ENCODE results near the gene MRPL28. TPM values are rescaled to one million over a fixed set of nuclear protein-coding genes. Genes with fewer than 3 reads are reported as not detected.

The MRPL28 gene
- total RNA-seq, 4 donors from 2014 or later, result 47.7 to 93.5 (median 55.8) TPM

DNA sequence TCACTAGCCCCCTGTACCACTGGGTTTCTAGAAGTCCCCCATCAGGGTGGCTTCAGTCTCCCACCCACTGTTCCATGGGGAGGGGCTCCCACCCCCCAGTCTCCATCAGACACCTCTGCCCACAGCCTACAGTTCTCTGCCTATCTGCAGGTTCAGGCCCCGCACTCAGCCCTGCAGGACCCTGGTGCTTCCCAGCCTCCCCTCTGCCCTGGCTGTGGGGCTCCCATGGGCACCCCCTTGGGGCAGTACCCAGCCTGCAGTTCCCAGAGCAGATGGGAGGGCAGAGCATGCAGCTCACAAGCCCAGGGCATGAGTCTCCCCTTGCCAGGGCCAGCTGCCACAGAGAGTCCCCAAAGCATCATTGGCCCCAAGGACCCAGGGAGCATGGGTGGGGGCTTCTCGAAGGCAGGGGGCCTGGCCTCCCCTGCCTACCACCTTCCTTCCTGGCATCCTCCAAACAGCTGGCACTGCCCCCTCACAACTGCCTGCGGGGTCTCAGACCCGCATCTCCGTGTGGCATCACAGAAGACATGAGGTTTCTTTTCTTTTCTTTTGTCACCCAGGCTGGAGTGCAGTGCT lies 2.8 kb upstream of the MRPL28 start:
- WGBS, 2 donors (ENCODE audit: low coverage in 1 of 2), result 100% methylated on average over 1 of the region's 5 CpGs; no CpG with 5 or more reads in 1 of the 2 donors
- Histone ChIP-seq H3K27me3 (no peaks in the 10 kb centered on the region), H3K4me3 (no peak overlapping the region), H3K27ac (no peak overlapping the region), H3K36me3 (peaks cover 0 to 78% of the 10 kb centered on the region in 2 donors), H3K4me1 (peaks cover 0 to 26% (median 17%) of the 10 kb centered on the region in 3 donors), H3K9me3 (no peaks in the 10 kb centered on the region)
- TF ChIP-seq POLR2A (IDR thresholded peaks at IDR 0.05) (no peak), POLR2AphosphoS5 (IDR thresholded peaks at IDR 0.05) (no peak), CTCF (IDR thresholded peaks at IDR 0.05) (no peak), EP300 (IDR thresholded peaks at IDR 0.05) (no peak)
- ATAC-seq, result no peak

GRCh38 chr16:372302-372983 lies 2.1 kb upstream of the MRPL28 start:
- H3K36me3 ChIP-seq, result peaks cover 0 to 82% of the 10 kb centered on the region in 2 donors
- H3K4me1 ChIP-seq, result peaks cover 0 to 26% (median 17%) of the 10 kb centered on the region in 3 donors
- ATAC-seq, result no peak
- H3K27ac ChIP-seq, result no peak overlapping the region
- H3K9me3 ChIP-seq, result no peaks in the 10 kb centered on the region
- 74 to 78% methylated on average over 3 to 8 of the region's 19 CpGs for WGBS, 2 donors (ENCODE audit: low coverage in 1 of 2)
- TF ChIP-seq CTCF (IDR thresholded peaks at IDR 0.05) (no peak), POLR2A (IDR thresholded peaks at IDR 0.05) (no peak), POLR2AphosphoS5 (IDR thresholded peaks at IDR 0.05) (no peak), EP300 (IDR thresholded peaks at IDR 0.05) (no peak)
- H3K4me3 ChIP-seq, result no peak overlapping the region
- no peaks in the 10 kb centered on the region for H3K27me3 ChIP-seq

DNA sequence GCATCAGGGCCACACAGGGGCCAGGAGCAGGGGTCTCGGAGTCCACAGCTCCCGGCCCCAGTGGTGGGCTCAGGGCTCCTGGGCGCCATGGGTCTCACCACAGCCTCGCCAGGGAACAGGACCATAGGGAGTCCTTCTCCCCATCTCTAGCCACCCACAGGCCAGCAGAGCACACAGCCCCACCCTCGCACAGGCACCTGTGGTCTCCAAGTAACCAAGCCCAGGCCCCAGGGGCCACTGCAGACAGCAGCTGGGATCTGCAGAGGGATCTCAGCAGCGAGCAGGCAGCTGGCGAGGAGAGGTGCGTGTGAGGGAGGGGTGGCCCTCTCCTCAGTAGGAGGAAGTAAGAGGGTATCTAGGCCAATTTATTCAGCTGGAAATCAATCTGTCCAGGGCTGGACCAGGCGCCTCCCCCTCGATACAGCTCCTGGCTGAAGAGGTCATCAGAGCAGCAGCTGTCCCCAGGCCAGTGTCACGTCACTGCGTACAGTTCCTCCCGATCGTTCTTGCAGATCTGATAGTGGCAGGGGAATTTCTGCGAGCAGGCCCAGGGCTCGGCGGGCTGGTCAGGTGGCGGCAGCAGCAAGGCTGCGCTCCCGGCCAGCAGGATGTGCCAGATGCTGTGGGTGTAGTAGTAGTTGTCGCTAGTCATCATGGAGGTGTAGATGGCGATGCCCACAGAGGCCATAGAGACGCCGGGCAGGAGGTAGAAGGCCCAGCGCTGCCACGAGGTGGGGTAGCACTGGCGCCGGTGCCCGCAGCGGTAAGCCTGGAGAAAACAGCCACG lies 1.4 kb upstream of the MRPL28 start:
- WGBS, 2 donors (ENCODE audit: low coverage in 1 of 2), result 95% methylated on average over 6 of the region's 31 CpGs; no CpG with 5 or more reads in 1 of the 2 donors
- no peak for ATAC-seq
- Histone ChIP-seq H3K4me1 (peaks cover 0 to 26% (median 17%) of the 10 kb centered on the region in 3 donors), H3K27me3 (no peaks in the 10 kb centered on the region), H3K36me3 (peaks cover 0 to 82% of the 10 kb centered on the region in 2 donors), H3K27ac (peak overlapping the region in 2 of 4 donors; percentile 76 to 80), H3K4me3 (no peak overlapping the region), H3K9me3 (no peaks in the 10 kb centered on the region)
- TF ChIP-seq CTCF (IDR thresholded peaks at IDR 0.05), result no peak
- TF ChIP-seq POLR2A (IDR thresholded peaks at IDR 0.05), result no peak
- no peak for TF ChIP-seq POLR2AphosphoS5 (IDR thresholded peaks at IDR 0.05)
- no peak for TF ChIP-seq EP300 (IDR thresholded peaks at IDR 0.05)

DNA sequence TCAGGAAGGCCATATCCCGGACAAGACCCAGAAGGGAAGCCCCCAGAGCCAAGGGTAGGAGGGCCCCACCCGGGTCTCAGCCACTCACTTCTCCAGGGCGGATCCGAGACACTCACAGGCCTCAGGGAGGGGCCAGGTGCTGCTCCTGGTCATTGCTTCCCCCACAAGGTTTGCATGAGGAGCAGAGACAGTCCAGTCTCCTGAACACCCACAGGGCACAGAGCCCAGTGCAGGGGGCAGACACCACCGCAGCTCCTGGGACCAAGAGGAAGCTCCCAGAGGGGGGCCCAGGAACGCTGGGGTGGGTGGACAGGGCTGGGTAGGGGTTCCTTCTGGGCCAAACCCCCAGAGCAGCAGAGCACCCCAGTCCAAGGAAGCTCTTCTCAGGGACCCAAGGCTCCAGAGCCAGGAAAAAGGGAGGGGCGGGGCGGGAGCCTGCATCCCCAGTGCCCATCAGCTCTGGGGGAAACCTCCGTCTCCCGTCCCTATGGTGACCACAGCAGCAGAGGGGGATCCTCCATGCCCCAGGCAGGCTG lies 709 bp upstream of the MRPL28 start:
- 0% methylated on average over 1 to 2 of the region's 10 CpGs for WGBS, 2 donors (ENCODE audit: low coverage in 1 of 2)
- H3K27ac ChIP-seq, result peak overlapping the region in 3 of 4 donors; percentile 76 to 80 (median 76)
- TF ChIP-seq POLR2AphosphoS5 (IDR thresholded peaks at IDR 0.05) (no peak), POLR2A (IDR thresholded peaks at IDR 0.05) (no peak), EP300 (IDR thresholded peaks at IDR 0.05) (no peak), CTCF (IDR thresholded peaks at IDR 0.05) (no peak)
- peaks cover 0 to 82% of the 10 kb centered on the region in 2 donors for H3K36me3 ChIP-seq
- ATAC-seq, result no peak
- H3K27me3 ChIP-seq, result no peaks in the 10 kb centered on the region
- H3K4me1 ChIP-seq, result peaks cover 0 to 26% (median 17%) of the 10 kb centered on the region in 3 donors
- peak overlapping the region in 1 of 2 donors; percentile 59 for H3K4me3 ChIP-seq
- H3K9me3 ChIP-seq, result no peaks in the 10 kb centered on the region

All from gastroesophageal sphincter (tissue), 4 donors.